Measurements from ENCODE around the gene CRHR1. TPM values are rescaled to one million over a fixed set of nuclear protein-coding genes. Genes with fewer than 3 reads are reported as not detected.

The CRHR1 gene
- total RNA-seq, 1 experiment from 2014 or later: not detected

DNA sequence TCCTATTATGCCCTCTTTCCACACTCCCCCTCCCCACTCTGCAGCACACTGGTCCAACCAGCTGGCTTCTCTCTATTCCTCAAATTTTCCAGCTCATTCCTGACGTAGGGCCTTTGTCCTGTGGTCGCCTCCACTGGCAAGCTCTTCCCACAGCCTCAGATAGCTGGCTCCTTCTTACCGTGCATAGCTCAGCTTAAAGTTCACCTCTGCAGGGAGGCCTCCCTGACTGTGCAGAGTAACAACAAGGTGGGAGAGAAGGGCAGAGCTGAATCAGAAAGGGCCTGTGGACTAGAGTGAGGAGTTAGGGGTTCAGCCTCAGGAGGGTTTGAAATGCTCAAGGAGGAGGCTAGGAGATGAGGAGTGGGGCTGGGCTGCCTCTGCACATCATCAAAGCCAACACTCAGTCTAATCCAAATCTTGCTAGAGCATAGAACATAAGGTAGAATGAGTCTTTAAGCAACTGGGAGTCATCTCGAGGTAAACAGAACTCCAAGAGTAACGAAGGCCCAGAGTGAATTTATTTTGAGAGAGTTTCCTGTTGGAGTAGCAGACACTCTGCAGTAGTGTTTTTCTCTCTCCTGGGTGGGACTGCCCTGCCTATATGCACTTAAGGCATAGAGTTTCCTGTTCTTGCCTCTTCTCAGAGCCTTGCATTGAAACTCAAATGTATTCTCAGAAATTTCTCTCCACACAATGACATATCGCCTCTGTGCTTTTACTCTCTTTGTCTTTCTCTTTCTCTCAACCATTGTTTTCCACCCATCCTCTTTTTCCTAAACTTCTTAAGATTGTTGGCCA, 79.9 kb downstream of the CRHR1 start:
- Histone ChIP-seq H3K9me2 (replicated peaks; ENCODE audit: low read length) (no peaks in the 10 kb centered on the region), H3K9me3 (ENCODE audit: low read length) (no peaks in the 10 kb centered on the region), H3K27me3 (ENCODE audit: low read length) (peaks cover 68% of the 10 kb centered on the region), H3K4me3 (ENCODE audit: low read length) (no peak overlapping the region), H3K79me2 (ENCODE audit: low read length) (no peaks in the 10 kb centered on the region), H3K27ac (ENCODE audit: low read length) (no peak overlapping the region), H3F3A (ENCODE audit: low read length, unreplicated experiment) (no peaks in the 10 kb centered on the region), H3K4me2 (ENCODE audit: low read length) (no peak overlapping the region), H3K36me3 (ENCODE audit: low read depth, low read length) (no peaks in the 10 kb centered on the region), H2AFZ (ENCODE audit: low read length) (no peak overlapping the region), H4K20me1 (ENCODE audit: low read length) (no peaks in the 10 kb centered on the region), H3K4me1 (ENCODE audit: insufficient read depth, low read length) (no peaks in the 10 kb centered on the region), H3K9ac (ENCODE audit: low read length) (no peak overlapping the region)
- ATAC-seq: no peak
- no TSS peak for BruUV-seq (replicated peaks)
- ChIA-PET POLR2A (ENCODE audit: unreplicated experiment) (interaction anchor here (0.7 kb wide), 1 partner anchor 901 kb away, joined by 5 read pairs; no protein-coding TSS in a partner anchor), CTCF (no interaction called here)
- intact Hi-C loops (cut with micrococcal nuclease): no loop called here
- DNase-seq: no peak
- TF ChIP-seq CTCF (conservative IDR thresholded peaks at IDR 0.05; ENCODE audit: low read depth, low read length): no peak
- TF ChIP-seq EZH2 (IDR thresholded peaks at IDR 0.05; ENCODE audit: low read length, unreplicated experiment): no peak
- no peak for TF ChIP-seq EZH2phosphoT487 (IDR thresholded peaks at IDR 0.05; ENCODE audit: borderline replicate concordance, low read length)

GRCh38 chr17:45867171-45867570, 83.1 kb downstream of the CRHR1 start:
- TF ChIP-seq EZH2phosphoT487 (IDR thresholded peaks at IDR 0.05; ENCODE audit: borderline replicate concordance, low read length): no peak
- TF ChIP-seq CTCF (conservative IDR thresholded peaks at IDR 0.05; ENCODE audit: low read depth, low read length): no peak
- no peak for TF ChIP-seq EZH2 (IDR thresholded peaks at IDR 0.05; ENCODE audit: low read length, unreplicated experiment)
- Histone ChIP-seq H4K20me1 (ENCODE audit: low read length) (no peaks in the 10 kb centered on the region), H2AFZ (ENCODE audit: low read length) (0 out of 2 replicates have a peak overlapping the region, but pooled peaks have one; percentile 0), H3K4me1 (ENCODE audit: insufficient read depth, low read length) (no peaks in the 10 kb centered on the region), H3K9me3 (ENCODE audit: low read length) (no peaks in the 10 kb centered on the region), H3K4me2 (ENCODE audit: low read length) (no peak overlapping the region), H3K79me2 (ENCODE audit: low read length) (no peaks in the 10 kb centered on the region), H3K36me3 (ENCODE audit: low read depth, low read length) (no peaks in the 10 kb centered on the region), H3F3A (ENCODE audit: low read length, unreplicated experiment) (no peaks in the 10 kb centered on the region), H3K9me2 (replicated peaks; ENCODE audit: low read length) (no peaks in the 10 kb centered on the region), H3K27me3 (ENCODE audit: low read length) (peaks cover 51% of the 10 kb centered on the region), H3K9ac (ENCODE audit: low read length) (no peak overlapping the region), H3K27ac (ENCODE audit: low read length) (no peak overlapping the region), H3K4me3 (ENCODE audit: low read length) (no peak overlapping the region)
- CTCF ChIA-PET: interaction anchor here (1.0 kb wide), 1 partner anchor 227 kb away, joined by 3 read pairs; no protein-coding TSS in a partner anchor
- DNase-seq (no peak), ATAC-seq (no peak)
- intact Hi-C loops (cut with micrococcal nuclease): no loop called here
- BruUV-seq (replicated peaks): no TSS peak
- POLR2A ChIA-PET (ENCODE audit: unreplicated experiment): no interaction called here

DNA sequence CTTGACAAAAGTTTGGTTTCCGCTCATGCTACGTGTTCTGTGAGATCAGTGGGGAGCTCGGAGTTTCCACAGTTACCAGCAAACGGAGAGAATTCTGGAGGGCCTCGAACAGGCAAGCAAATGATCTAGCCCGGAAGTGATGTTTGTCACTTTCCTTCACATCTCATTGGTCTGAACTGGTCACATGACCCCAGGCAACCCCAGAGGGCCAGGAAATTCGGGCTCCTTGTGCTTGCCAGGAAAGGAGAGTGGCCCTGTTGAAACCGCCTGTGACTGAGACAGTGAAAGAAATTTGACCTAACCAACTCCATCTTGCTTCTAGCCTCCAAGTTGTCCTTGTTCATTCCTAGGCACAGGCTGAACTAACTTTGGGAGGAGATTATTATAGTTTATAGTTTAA, 83.6 kb downstream of the CRHR1 start:
- H2AFZ ChIP-seq (ENCODE audit: low read length): 0 out of 2 replicates have a peak overlapping the region, but pooled peaks have one; percentile 0
- intact Hi-C loops (cut with micrococcal nuclease): no loop called here
- no peaks in the 10 kb centered on the region for H3K79me2 ChIP-seq (ENCODE audit: low read length)
- POLR2A ChIA-PET (ENCODE audit: unreplicated experiment): no interaction called here
- H3K27me3 ChIP-seq (ENCODE audit: low read length): peaks cover 46% of the 10 kb centered on the region
- no peak overlapping the region for H3K9ac ChIP-seq (ENCODE audit: low read length)
- H3K9me3 ChIP-seq (ENCODE audit: low read length): no peaks in the 10 kb centered on the region
- no peaks in the 10 kb centered on the region for H3K4me1 ChIP-seq (ENCODE audit: insufficient read depth, low read length)
- DNase-seq (peak; percentile 27), ATAC-seq (no peak)
- no peak overlapping the region for H3K4me2 ChIP-seq (ENCODE audit: low read length)
- H3K36me3 ChIP-seq (ENCODE audit: low read depth, low read length): no peaks in the 10 kb centered on the region
- no peaks in the 10 kb centered on the region for H3F3A ChIP-seq (ENCODE audit: low read length, unreplicated experiment)
- CTCF ChIA-PET: interaction anchor here (1.0 kb wide), 1 partner anchor 228 kb away, joined by 3 read pairs; no protein-coding TSS in a partner anchor
- no peak overlapping the region for H3K4me3 ChIP-seq (ENCODE audit: low read length)
- no peaks in the 10 kb centered on the region for H4K20me1 ChIP-seq (ENCODE audit: low read length)
- no TSS peak for BruUV-seq (replicated peaks)
- H3K27ac ChIP-seq (ENCODE audit: low read length): no peak overlapping the region
- TF ChIP-seq EZH2phosphoT487 (IDR thresholded peaks at IDR 0.05; ENCODE audit: borderline replicate concordance, low read length): no peak
- H3K9me2 ChIP-seq (replicated peaks; ENCODE audit: low read length): no peaks in the 10 kb centered on the region

Data from PC-3 (cell line).